ENCODE data around the gene ADORA2A.

- no peak for TF ChIP-seq CTCF (IDR thresholded peaks at IDR 0.05; ENCODE audit: low read depth, low read length, poor library complexity, severe bottlenecking)
- TF ChIP-seq EZH2phosphoT487 (IDR thresholded peaks at IDR 0.05; ENCODE audit: borderline replicate concordance, low read length): no peak
These were observed 20.8 kb upstream of the ADORA2A start for GRCh38 chr22:24406322-24407277.
